HG03571 (cell line): ENCODE data around the gene TRIM27.
"Not testable (repeated sequence)": the region's sequence is repeated elsewhere in the genome, so short reads cannot be mapped to it uniquely, and the experiment has no call there.

Experiments
- ATAC-seq: cut with Tn5 transposase; IDR thresholded peaks from one replicate; pipeline ENCODE4 v1.9.1; 2021; ENCODE audit not compliant: unreplicated experiment

TRIM27 gene

DNA sequence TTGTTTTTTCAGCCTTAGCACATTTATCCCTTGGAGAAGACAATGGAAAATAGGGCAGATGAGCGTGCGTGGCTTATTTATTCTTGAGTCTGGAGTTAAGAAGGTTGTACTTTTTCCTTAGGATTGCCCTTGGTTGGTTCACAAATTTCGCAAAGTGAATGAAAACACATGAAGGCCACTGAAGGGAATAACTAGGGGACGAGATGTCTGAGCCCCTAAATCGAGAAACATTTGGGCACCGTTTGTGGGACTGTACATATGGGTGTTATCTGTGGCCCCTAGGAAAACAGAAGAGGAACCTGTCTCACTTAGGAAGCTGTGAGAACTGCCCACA, 19.4 kb upstream of the TRIM27 start:
- no peak for ATAC-seq

DNA sequence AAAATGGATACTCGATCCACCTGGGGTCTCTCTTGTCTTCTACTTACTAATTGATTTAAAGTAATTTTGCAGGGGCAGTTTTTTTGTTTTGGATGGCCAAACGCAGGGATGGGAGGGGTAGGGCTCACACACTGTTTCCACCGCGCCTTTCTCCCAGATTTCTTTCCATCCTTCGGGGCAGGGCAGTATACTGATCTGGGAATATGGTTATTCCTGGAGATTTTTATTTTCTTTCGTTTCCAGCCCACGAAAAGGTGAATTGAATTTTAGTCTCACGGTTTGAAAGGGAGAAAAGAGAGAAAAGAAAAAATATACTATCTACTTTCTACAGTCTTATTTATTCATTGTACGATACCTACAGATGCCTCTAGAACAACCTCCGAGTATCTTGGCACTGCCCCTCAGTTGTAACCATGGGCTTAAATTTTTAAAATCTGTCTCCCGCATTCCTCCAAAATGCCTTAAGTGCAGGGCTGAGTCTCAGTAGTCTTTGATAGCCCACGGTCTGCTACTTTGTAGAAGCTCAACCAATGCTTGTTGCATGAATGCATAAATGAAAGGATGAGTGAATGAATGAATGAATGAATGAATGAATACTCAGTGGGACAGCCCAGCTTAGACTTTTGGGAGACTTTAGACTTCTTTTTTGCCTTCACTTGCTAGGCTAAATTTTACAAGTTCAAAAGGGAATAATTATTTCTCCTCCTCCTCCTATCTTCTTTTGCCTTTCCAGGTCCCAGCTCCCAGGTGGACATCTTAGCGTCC, 18.1 kb upstream of the TRIM27 start:
- ATAC-seq: no peak

DNA sequence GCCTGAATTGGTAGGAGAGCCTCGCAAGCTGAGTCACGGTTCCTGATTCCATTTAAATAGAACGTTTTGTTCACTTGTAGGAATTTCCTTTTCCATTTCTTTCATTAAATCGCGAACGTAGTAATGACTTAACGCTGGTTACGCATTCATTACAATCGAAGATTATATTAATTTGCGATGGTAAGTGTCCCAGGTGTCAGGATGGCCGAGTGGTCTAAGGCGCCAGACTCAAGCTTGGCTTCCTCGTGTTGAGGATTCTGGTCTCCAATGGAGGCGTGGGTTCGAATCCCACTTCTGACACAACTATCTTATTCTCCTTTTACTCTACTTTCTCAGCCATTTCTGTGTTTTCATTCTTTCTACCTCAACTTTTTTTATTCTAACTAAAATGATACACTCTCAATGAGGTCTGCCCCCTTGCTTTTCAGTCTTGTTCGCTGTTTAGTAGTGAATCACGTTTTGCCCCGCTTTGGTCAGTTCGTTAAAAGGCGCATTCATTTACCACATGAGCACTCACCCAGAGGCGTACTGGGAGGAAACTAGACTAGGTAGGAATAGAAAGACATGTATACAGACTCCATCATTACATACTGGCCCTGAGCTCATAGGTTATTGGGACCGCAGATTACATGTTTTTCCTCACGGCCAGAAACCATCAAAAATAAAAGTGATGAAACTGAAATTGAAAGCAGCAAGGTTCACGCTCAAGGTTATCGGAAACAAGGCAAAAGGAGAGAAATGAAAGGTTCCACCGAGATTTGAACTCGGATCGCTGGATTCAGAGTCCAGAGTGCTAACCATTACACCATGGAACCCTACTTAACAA, 17.3 kb upstream of the TRIM27 start:
- peak; percentile 56 for ATAC-seq

DNA sequence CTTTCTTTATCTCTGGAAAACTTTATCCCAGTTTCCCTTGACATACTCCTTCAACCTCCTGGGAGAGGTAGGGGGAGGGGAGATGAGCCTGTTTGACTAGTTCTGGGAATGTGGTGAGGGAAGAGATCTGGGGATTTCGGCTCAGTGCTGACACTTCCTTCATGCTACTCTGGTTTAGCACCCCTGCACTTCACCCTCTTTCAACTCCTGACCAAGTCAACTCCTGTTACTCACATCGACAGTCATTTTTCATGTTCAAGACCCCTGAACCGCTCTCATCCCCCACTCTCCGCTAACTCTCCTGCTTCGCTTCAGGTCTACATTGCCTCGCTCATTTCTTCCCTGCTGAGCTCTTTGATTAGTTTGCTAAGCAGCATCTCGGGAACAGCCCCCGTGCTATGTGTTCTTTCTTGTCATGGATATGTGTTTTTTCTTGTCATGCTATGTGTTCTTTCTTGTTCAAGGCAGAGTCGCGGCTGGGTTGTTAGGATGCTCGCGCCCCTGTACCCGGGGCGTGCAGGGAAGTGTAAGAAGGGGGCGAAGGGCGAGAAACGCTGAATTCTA, 16.6 kb upstream of the TRIM27 start:
- peak; percentile 13 for ATAC-seq

DNA sequence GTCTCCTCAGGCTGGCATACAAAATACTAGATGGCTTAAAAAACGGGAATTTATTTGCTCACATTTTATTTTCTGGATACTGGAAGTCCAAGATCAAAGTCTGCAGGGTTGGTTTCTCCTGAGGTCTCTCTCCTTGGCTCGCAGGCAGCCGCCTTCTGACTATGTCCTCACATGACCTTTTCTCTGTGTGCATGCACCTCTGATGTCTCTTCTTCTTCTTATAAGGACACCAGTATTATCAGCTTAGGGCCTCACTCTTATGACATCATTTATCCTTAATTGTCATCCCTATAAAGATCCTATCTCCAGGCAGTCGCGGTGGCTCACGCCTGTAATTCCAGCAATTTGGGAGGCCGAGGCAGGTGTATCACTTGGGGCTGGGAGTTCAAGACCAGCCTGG, 9.3 kb upstream of the TRIM27 start:
- no peak for ATAC-seq

DNA sequence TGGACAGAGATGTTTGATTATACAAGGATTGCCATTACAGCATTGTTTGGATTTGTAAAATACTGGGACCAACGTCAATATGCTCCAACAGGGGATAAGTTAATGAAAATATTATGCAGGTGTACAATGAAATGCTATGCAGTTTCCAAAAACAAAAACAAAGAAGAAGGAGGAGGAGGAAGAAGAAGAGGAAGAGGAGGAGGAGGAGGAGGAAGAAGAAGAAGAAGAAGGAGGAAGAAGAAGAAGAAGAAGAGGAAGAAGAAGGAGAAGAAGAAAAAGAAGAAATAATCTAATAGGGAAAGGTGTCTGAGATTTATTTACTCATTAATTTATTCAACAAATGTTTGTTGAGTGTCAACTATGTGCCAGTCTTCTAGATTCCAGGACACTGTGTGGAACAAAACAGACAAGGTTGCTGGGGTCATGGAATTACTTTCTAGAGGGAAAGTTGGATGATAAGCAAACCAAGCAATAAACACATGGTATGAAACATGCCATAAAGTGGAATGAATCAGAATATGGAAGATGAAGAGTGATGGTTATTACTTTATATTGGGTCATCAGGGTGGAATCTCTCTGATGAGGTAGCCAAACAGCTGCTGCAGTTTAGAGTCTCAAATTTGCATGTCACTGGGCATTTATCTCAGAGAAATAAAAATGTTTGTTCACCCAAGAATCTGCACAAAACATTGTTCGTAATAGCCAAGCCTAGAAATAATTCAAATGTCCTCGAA, 6.3 kb upstream of the TRIM27 start:
- no peak for ATAC-seq

DNA sequence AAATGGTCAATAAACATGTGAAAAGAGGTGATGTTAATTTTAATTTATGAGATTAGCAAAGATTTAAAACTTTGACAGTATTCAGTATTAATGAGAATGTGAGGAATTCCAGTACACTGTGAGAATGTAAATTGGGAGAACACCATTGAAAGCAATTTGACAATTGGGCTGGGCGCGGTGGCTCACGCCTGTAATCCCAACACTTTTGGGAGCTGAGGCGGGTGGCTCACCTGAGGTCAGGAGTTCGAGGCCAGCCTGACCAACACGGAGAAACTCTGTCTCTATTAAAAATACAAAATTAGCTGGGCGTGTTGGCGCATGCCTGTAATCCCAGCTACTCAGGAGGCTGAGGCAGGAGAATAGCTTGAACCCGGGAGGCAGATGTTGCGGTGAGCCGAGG, 5.6 kb upstream of the TRIM27 start:
- not testable (repeated sequence) for ATAC-seq

DNA sequence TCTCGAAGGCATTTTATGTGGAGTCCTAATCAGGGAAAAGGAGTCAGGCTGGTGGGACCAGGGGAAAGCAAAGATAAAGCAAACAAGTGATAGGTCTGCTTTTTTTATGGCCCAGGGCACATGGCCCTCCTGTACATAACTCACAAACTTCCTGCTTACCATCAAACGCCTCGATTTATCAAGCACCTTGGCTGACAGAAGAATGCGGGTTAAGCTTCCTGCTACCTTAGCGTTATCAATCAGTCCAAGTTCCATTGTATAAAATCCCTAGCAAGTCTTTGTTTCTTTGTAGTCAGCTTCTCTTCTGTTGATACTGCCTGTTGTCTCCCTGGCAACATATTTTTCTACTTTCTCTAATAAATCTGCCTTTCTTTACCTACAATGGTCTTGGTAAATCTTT, 4.1 kb upstream of the TRIM27 start:
- ATAC-seq: no peak

DNA sequence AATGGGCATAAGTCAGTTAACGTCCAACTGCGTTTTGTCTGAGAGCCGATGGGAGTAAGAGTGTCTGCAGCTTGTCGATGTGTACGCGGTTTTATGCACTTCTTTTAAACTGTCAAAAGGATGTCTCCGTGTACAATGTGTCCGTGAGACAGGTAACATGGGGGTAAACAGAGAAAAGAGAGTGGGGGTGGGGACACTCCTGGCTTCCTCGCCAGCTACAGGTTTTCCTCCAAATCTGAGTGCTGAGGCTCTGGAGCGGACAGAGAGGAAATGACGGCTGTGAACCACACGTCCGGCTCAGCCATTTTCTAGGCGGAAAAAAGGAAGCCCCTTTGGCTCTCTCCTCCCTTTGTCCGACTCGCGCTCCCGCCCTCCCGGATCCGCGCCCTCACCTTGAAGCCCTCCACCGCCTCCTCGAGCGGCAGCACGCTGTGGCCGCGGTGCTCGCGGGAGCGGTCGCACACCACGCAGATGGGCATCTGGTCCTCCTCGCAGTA, 916 bp downstream of the TRIM27 start:
- peak; percentile 34 for ATAC-seq

DNA sequence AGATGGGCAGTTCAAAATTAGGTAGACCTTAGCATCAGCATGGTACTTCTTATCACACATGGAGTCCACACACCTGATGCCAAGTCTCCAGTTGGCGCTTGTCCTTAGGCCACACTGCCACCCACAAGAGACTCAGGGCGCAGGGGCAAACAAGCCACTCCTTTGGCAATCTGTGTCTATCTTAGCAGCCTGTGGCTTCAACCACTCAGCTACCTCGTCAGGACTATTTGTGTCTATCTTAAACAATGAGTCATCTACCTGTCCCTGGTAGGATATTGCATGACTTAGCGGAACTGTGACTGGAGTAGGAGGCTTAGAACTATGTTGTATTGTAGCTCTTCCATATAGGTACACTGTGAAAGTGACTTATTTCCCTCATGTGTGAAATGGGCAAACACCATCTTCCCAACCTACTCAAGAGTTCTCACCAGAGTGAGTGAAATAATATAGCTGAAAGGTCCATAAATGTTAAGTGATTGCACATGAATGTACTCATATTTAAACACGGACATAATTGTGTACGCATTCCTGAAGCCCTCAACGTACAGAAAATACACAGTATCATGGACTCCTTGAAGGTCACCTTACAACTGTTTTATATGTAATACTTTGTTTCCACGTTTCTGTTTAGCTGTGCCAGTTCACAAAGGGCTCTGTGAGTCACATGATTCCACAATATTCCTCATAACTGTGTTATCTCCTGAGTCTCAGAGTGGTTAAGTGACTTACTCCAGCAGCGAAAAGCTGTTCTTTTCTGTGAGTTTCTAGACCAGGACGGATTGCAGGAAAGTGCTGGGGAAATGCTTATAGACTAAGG, 1.6 kb downstream of the TRIM27 start:
- no peak for ATAC-seq

DNA sequence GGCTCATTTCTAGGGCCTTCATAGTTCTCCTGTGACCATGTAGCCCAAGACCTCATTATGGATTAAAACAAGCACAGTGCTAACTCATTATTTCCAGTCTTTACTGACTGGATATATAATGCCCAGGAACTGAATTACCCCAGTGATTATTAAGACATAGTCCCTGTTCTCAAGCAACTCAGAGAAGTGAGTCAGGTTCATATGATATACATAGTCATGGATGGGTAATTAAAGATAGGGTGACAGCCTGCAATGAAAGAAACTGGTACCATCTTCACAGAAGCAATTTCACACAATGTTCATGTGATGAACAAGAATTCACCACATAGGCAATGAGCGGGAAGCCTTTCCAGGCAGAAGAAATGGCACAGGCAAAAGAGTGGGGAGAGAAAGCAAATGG, 3.5 kb downstream of the TRIM27 start:
- ATAC-seq: no peak

DNA sequence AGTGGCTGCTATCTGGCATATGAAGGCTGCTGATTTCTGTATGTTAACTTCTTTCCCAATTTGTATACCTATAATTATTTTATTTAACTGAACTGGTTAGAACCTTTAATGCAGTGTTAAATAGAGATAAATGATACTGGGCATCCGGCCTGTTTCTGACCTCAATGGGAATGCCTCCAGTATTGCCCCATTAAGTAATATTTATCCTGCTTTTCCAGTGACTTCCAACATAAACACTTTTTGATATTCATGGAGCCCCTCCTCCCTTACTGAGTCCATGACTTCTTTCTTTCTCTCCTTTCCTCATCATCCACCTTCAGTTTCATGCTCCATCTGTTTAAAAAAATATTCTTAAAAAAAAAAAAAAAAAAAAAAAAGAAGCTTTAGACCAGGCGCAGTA, 8.8 kb downstream of the TRIM27 start:
- ATAC-seq: no peak

DNA sequence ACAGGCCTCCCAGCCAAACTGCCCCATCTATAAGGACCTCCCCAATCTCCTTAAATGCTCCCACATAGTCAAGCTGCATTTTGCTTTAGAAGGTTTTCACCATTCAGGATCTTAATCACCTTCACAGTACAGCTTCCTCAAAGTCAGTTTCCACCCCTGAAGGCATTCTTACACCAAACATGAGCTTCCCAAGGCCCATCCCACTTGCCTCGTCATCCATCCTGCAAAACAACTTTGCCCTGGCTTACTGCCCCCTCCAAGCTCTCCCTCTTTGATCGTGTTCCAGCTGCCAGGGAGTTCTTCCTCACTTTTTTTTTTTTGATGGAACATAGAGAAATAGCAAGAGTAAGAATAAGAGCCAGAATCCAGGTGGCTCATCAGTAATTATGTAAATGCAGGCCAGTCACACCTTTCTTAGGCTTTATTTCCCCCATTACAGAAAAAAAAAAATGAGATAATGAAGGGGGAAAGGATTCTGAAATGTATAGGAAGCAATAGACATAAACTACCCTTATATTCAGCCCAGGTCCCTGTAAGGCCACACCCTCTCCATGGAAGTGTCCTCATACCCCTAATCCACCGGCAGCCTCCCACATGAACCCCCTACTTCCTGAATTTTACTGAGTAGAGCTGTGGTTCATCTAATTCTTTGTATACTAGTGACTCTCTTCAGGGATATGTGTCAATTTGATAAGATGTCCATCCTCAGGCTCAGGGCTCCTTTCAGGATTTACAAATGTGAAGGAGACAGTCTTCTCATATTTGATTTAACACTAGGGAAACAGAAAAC, 12.7 kb downstream of the TRIM27 start:
- no peak for ATAC-seq

DNA sequence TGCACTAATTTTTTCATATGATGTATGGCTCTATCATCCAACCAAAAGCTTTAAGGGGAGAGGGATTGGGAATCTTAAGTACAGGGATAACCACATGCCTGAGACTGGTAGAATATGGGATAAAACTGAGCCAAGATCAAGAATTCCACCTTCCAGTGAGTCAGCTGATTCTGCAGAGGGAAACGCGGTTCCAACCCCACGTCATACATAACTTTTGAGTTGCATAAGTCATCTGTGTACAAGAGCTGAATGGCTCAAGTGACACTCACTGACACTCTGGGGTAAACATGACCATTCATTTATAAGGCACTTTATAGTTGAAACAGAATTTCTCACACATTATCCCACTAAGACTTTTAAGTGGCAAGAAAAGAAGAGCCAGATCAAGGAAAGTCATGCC, 16.4 kb downstream of the TRIM27 start:
- no peak for ATAC-seq

DNA sequence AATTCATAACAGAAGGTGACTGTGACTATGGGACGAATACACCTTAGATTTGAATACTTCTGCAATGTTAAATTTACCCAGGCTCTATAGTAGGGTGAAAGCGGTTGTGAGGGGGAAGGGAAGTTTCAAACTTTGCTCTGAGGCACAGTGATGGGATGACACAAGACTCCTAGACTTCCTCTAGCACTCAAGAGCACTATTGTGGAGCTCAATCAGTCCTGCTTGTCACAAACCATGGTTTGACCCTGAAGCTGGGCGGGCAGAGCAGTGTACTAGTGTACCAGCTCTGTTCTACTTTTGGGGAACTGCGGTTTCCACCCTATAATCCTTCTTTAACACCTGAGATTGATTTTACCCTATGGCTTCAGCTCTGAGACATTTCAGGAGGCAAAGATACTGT, 17.1 kb downstream of the TRIM27 start:
- no peak for ATAC-seq

DNA sequence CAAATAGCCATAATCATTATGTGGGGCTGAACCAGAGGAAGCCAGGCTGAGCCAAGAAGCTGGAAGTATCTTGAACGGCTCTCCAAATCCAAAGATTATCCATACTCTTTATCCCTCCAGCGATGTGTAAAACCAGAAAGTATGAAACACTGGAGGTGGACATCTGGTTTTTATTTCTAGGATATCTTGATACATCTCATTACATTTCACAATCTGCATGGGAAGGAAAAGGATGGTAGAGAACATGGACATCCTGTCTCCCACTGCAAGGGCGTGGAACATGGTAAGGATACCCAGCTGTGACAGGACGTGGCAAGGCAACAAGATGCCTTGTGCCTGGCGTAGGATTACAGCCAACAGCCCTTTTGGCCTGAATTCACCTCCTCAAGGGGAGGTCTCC, 20.1 kb downstream of the TRIM27 start:
- no peak for ATAC-seq

DNA sequence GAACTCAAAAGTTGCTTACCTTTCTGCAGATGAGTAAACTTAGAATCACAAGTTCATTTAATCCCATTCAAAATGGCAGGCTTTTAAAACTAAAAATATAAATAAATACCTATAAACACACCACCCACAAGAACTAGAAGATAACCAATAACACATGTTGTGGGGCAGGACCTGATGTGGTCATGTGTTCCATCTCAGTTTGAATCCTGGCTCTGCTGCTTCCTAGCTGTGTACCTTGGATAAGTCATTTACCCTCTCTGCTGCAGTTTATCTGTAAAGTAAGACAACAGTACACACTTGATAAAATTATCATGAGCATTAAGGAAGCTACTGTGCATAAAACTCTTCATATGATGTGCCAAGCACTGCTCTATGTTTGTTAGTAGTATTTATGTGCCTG, 22.0 kb downstream of the TRIM27 start:
- no peak for ATAC-seq

DNA sequence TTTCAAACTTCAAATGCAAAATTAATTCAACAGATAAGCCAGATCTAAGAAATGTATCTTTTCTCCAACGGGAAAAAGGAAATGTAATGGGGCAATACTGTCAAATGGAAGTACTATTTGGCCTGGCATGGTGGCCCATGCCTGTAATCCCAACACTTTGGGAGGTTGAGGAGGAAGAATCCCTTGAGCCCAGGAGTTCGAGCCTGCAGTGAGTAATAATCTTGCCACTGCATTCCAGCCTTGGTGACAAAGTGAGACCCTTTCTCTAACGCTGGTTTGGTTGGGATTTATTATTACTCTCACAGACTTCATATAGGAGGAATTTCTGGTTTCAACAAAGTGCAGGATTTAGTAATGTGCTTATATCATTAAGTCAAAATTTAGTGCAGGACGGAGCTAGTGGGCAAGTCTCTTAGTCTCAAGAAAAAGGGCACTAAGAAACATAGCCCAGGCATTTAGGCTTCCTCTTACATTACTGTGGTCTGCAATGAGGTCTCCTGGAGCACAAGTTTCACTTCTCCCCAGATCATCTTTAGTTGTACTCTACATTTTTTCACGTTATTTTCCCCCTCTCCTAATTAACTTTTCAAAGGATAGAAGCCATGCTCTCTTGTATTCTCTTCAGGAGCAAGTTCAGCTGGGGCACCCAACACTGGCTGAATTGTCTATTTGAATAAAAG, 23.1 kb downstream of the TRIM27 start:
- no peak for ATAC-seq

DNA sequence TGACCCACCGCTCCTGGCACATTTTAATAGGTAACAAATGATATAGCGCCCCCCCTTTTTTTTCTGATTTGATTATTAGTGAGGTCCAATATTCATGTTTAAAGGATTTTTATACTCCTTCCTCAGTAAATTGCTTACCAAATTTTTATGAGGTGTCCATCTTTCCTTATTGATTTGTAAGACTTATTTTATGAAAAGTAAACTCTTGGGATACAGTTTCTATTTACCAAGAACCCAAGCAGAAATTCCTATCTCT, 25.1 kb downstream of the TRIM27 start:
- ATAC-seq: no peak

DNA sequence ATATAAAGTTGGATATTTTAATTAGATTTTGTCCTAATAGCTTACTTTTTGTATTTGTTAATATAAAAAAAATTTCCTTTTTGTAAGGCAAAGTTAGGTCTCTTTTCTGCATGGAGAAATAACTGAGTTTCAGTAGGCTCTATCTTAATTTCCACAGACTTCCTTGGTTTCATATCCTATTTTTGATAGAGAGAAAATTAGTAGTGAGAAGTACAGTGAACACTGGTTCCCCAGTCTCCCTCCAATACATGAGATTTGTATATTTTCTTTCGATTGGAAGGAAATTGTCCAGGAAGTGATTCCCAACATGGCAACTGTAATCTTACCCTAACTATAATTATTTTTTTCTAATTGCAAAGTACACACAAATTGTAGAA, 26.4 kb downstream of the TRIM27 start:
- no peak for ATAC-seq
